ENCODE measurements around the gene MAN1A1. TPM values are rescaled to one million over a fixed set of nuclear protein-coding genes. Genes with fewer than 3 reads are reported as not detected.

Gene MAN1A1
- total RNA-seq, 4 donors from 2014 or later, result 19.0 to 34.8 (median 21.1) TPM

GRCh38 chr6:119247504-119247903 is 102.1 kb downstream of the MAN1A1 start:
- no peaks in the 10 kb centered on the region for H3K4me1 ChIP-seq
- H3K4me3 ChIP-seq, result no peak overlapping the region
- ATAC-seq, result no peak
- in situ Hi-C loops (cut with MboI; ENCODE audit: low sequenced_read_pairs in 4 of 4) (no loop called here), intact Hi-C loops (cut with DNase I; ENCODE audit: low total_unique reads) (no loop called here)
- H3K9me3 ChIP-seq, result no peaks in the 10 kb centered on the region
- DNase-seq, result no peak
- TF ChIP-seq, protein P1, sequence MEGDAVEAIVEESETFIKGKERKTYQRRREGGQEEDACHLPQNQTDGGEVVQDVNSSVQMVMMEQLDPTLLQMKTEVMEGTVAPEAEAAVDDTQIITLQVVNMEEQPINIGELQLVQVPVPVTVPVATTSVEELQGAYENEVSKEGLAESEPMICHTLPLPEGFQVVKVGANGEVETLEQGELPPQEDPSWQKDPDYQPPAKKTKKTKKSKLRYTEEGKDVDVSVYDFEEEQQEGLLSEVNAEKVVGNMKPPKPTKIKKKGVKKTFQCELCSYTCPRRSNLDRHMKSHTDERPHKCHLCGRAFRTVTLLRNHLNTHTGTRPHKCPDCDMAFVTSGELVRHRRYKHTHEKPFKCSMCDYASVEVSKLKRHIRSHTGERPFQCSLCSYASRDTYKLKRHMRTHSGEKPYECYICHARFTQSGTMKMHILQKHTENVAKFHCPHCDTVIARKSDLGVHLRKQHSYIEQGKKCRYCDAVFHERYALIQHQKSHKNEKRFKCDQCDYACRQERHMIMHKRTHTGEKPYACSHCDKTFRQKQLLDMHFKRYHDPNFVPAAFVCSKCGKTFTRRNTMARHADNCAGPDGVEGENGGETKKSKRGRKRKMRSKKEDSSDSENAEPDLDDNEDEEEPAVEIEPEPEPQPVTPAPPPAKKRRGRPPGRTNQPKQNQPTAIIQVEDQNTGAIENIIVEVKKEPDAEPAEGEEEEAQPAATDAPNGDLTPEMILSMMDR (IDR thresholded peaks at IDR 0.05 in 4 of 5, conservative IDR thresholded peaks at IDR 0.05 in 1 of 5), result no peak
- TF ChIP-seq POLR2A (IDR thresholded peaks at IDR 0.05), result no peak
- H3K27me3 ChIP-seq, result no peaks in the 10 kb centered on the region
- H3K27ac ChIP-seq, result no peak overlapping the region
- no peaks in the 10 kb centered on the region for H3K36me3 ChIP-seq

GRCh38 chr6:119243657-119244056 is 105.9 kb downstream of the MAN1A1 start:
- H3K4me1 ChIP-seq, result peaks cover 0 to 12% of the 10 kb centered on the region in 2 donors
- in situ Hi-C loops (cut with MboI; ENCODE audit: low sequenced_read_pairs in 4 of 4) (no loop called here), intact Hi-C loops (cut with DNase I; ENCODE audit: low total_unique reads) (no loop called here)
- ATAC-seq, result no peak
- TF ChIP-seq, protein P1 (IDR thresholded peaks at IDR 0.05 in 4 of 5, conservative IDR thresholded peaks at IDR 0.05 in 1 of 5), result no peak
- no peak for TF ChIP-seq POLR2A (IDR thresholded peaks at IDR 0.05)
- no peak overlapping the region for H3K4me3 ChIP-seq
- DNase-seq, result no peak
- no peak overlapping the region for H3K27ac ChIP-seq
- H3K9me3 ChIP-seq, result no peaks in the 10 kb centered on the region
- H3K36me3 ChIP-seq, result no peaks in the 10 kb centered on the region
- no peaks in the 10 kb centered on the region for H3K27me3 ChIP-seq

DNA sequence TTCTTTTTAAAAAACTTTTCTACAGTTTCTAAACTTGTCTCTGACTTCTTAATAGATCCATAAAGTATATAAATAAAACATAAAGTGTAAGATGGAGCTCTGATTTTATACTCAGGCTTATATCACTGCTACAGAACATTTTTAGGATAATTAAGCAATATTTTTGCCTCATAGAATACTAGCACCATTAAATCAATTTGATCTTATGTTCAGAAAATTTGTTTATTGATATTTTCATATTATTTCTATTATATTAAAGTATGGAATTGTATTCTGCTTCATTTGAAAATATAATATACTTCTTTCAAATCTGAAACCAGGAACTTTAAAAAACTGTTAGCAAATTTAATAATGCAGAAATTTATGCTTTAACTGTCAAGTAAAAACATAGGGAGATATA is 106.5 kb downstream of the MAN1A1 start:
- Histone ChIP-seq H3K4me1 (peaks cover 0 to 12% of the 10 kb centered on the region in 2 donors), H3K27me3 (no peaks in the 10 kb centered on the region), H3K27ac (no peak overlapping the region), H3K4me3 (no peak overlapping the region), H3K9me3 (no peaks in the 10 kb centered on the region), H3K36me3 (no peaks in the 10 kb centered on the region)
- TF ChIP-seq, protein P1 (IDR thresholded peaks at IDR 0.05 in 4 of 5, conservative IDR thresholded peaks at IDR 0.05 in 1 of 5), result no peak
- TF ChIP-seq POLR2A (IDR thresholded peaks at IDR 0.05), result no peak
- no peak for ATAC-seq
- intact Hi-C loops (cut with DNase I; ENCODE audit: low total_unique reads) (no loop called here), in situ Hi-C loops (cut with MboI; ENCODE audit: low sequenced_read_pairs in 4 of 4) (no loop called here)
- no peak for DNase-seq

DNA sequence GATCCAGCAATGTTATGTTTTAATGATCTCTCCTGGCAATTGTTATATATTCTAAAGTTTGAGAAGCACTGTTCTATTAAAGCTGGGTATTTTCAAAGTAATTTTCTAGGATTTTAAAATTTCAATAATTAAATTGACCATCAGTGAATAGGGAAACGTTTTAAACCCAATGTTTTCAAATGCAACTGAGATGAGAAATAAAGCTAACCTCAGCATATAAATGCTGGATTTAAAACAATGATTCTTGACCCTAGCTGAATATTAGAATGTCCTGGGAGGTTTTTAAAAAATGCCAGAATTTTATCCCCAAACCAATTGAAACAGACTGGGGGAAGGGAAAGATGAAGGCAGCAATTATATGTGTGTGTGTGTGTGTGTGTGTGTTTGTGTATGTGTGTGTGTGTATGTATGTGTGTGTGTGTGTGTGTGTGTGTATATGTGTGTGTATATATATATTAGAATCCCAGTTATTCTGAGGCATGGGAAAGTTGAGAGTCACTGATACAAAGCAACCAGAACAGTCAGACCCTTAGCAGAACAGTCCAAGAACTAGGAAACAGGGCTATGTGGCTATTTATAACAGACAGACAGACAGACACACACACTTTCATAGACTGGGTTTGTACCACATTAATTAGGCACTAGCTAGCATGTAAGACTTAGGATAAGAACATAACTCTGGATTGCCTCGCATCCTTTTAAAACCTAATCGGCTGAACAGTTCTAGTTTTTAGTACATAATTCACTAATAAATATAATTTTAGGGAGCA is 107.8 kb downstream of the MAN1A1 start:
- Histone ChIP-seq H3K4me3 (no peak overlapping the region), H3K27ac (peak overlapping the region in 3 of 4 donors; percentile 29 to 45 (median 34)), H3K9me3 (no peaks in the 10 kb centered on the region), H3K4me1 (peaks cover 0 to 12% of the 10 kb centered on the region in 2 donors), H3K27me3 (no peaks in the 10 kb centered on the region), H3K36me3 (no peaks in the 10 kb centered on the region)
- intact Hi-C loops (cut with DNase I; ENCODE audit: low total_unique reads) (no loop called here), in situ Hi-C loops (cut with MboI; ENCODE audit: low sequenced_read_pairs in 4 of 4) (no loop called here)
- DNase-seq (no peak), ATAC-seq (no peak)
- TF ChIP-seq POLR2A (IDR thresholded peaks at IDR 0.05), result no peak
- TF ChIP-seq, protein P1 (IDR thresholded peaks at IDR 0.05 in 4 of 5, conservative IDR thresholded peaks at IDR 0.05 in 1 of 5), result no peak

Measured in gastrocnemius medialis (tissue), 4 donors.